Psoas muscle (tissue), 8 donors: Measurements from ENCODE around the gene SERPINB5. TPM values are rescaled to one million over a fixed set of nuclear protein-coding genes. Genes with fewer than 3 reads are reported as not detected.

Experiments used
- ATAC-seq, 4 donors: fragments of 200-7000 bp; cut with Tn5 transposase; one replicate each; pipeline ENCODE4 v1.9.1; 2020; ENCODE audit warnings: moderate library complexity in 3 of 4, mild to moderate bottlenecking in 2 of 4
- DNase-seq, 2 donors: peaks; one replicate each; pipeline ENCODE4 v3.0.0-alpha.2; 2020
- H3K27ac ChIP-seq: fragments of 200-600 bp; one replicate; pipeline ENCODE4 v1.8.0; 2022
- H3K27me3 ChIP-seq, 3 donors: fragments of 200-600 bp in 1 of 3; one replicate each; pipeline versions ENCODE4 v1.6.1 to v1.8.0; 2013 to 2022; ENCODE audit warnings: low read length in 2 of 3, mild to moderate bottlenecking in 2 of 3, moderate library complexity in 1 of 3; ENCODE audit not compliant: insufficient read depth in 3 of 3
- H3K36me3 ChIP-seq, 2 donors: fragments of 200-600 bp in 1 of 2; one replicate each; pipeline versions ENCODE4 v1.6.1 to v1.8.0; 2013 to 2022; ENCODE audit warnings: low read depth in 1 of 2, mild to moderate bottlenecking in 1 of 2, moderate library complexity in 1 of 2; ENCODE audit not compliant: insufficient read depth in 1 of 2
- H3K4me1 ChIP-seq: fragments of 200-600 bp; one replicate; pipeline ENCODE4 v1.8.0; 2022
- H3K4me3 ChIP-seq: fragments of 200-600 bp; one replicate; pipeline ENCODE4 v1.8.0; 2022; ENCODE audit warnings: mild to moderate bottlenecking
- H3K9me3 ChIP-seq: fragments of 200-600 bp; one replicate; pipeline ENCODE4 v1.8.0; 2022
- WGBS, 3 donors: extraction: QIAGEN DNeasy Blood & Tissue Kit; methylation state at CpG; one replicate each; pipeline versions ENCODE4 v1.1.6 to v1.1.7; 2013; 5-methylcytosine and 5-hydroxymethylcytosine counted together
- intact Hi-C, 2 donors: fragments of 100-400 bp; cut with DNase I; formaldehyde crosslinking; loops; one replicate each; pipeline versions ENCODE4 v1.11.0 to v1.14.2; 2022
- polyA plus RNA-seq, 3 donors: library from polyadenylated mRNA; stranded (reverse); fragments of 200-250 nt; gene quantifications; one replicate each; pipeline ENCODE4 v1.2.3, GENCODE V29; 2013
- total RNA-seq, 4 donors: library from RNA; stranded (reverse); fragmentation: NEBNext Ultra II Directional in 2 of 4; extraction: Animal tissue kit (Norgen Biotek cat#: 25700) in 2 of 4; gene quantifications; one replicate each; pipeline versions ENCODE4 v1.2.1 to v1.2.4, GENCODE V29; 2021 to 2023
- TF ChIP-seq, protein P1 (sequence below): fragments of 200-600 bp; IDR thresholded peaks from one replicate; pipeline ENCODE4 v1.8.0; 2022; ENCODE audit warnings: antibody characterized with exemption
- donor health status: healthy with polysubstance abuse.
- donor health status: DM: no; HTN: no; CAD: no; lungs with moderate emphysema.
- donor health status: Bipolar disorder and iron deficiency.
- donor health status: healthy.
- donor health status: DM: yes; HTN: yes; CAD: no.
- donor health status: DM: no; HTN: no; CAD: no.
- donor health status: DM: no; HTN: no; CAD: no.
- donor health status: DM: yes; HTN: yes; CAD: no.

Gene SERPINB5
- total and polyA plus RNA-seq, 7 donors, result 0.03 TPM; not detected in 5

DNA sequence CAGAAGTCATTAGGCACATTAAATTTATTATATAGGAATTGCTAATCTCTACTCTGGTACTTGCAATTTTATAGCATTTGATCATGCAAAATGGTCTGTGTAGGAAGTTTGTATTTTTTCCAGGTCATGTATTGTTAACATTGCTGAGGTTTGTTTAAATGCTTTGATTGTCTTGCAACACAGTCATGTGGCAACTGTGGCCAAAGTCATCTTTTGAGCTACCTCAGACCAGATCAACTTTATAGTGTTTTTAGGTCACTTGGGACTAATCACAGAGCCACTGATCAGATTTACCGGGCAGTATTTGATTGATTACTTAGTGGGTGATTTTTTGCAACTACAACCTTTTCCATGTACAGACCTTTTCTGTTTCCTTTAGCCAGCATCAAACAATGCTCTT, 3.7 kb downstream of the SERPINB5 start:
- intact Hi-C loops, result no loop called here
- 79 to 92% (median 89%) methylated on average over 1 of the region's 1 CpG for WGBS, 3 donors
- H3K4me1 ChIP-seq, result no peaks in the 10 kb centered on the region
- no peak overlapping the region for H3K4me3 ChIP-seq
- no peaks in the 10 kb centered on the region for H3K36me3 ChIP-seq
- no peaks in the 10 kb centered on the region for H3K9me3 ChIP-seq
- no peak overlapping the region for H3K27ac ChIP-seq
- H3K27me3 ChIP-seq, result no peaks in the 10 kb centered on the region
- DNase-seq, result no peak
- ATAC-seq, result no peak
- TF ChIP-seq, protein P1, sequence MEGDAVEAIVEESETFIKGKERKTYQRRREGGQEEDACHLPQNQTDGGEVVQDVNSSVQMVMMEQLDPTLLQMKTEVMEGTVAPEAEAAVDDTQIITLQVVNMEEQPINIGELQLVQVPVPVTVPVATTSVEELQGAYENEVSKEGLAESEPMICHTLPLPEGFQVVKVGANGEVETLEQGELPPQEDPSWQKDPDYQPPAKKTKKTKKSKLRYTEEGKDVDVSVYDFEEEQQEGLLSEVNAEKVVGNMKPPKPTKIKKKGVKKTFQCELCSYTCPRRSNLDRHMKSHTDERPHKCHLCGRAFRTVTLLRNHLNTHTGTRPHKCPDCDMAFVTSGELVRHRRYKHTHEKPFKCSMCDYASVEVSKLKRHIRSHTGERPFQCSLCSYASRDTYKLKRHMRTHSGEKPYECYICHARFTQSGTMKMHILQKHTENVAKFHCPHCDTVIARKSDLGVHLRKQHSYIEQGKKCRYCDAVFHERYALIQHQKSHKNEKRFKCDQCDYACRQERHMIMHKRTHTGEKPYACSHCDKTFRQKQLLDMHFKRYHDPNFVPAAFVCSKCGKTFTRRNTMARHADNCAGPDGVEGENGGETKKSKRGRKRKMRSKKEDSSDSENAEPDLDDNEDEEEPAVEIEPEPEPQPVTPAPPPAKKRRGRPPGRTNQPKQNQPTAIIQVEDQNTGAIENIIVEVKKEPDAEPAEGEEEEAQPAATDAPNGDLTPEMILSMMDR, result no peak

DNA sequence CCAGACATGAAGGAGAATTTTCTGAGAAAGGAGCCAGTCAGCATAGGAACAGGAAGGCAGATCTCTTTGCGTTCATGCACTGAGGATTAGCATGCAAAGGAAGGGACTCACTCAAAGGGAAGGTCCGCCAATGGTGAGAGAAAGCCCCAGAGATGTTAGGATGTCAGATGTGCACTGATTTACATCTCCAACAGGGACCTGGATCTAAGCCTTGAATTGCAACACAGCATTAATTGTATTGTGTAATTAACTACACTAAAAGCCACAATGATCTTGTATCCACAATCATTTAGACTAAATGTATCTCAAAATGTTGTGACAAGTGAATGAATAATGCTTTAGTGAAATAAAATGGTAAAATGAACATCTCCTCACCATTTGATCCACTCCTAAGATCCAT, 4.2 kb downstream of the SERPINB5 start:
- Histone ChIP-seq H3K9me3 (no peaks in the 10 kb centered on the region), H3K27me3 (no peaks in the 10 kb centered on the region), H3K36me3 (no peaks in the 10 kb centered on the region), H3K27ac (no peak overlapping the region), H3K4me3 (no peak overlapping the region), H3K4me1 (no peaks in the 10 kb centered on the region)
- DNase-seq (no peak), ATAC-seq (no peak)
- TF ChIP-seq, protein P1, result no peak
- 47 to 53% (median 53%) methylated on average over 2 of the region's 2 CpGs for WGBS, 3 donors
- intact Hi-C loops, result no loop called here

DNA sequence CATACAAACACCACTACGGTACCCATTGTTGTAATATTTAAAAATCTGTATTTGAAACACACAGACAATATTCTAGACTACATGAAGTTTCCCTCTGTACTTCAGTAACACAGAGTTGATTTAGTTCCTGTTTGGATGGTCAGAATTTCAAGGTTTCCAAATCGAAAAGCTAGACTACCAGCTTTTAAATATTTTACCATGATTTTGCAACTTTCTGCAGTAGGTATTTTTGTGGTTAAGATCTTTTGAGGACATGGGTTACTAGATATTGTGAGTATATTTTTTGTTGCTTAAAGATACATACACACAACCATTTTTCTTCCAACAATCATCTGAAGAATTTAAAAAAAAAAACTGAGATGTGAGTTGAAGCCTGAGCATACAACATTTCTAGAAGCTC, 10.9 kb downstream of the SERPINB5 start:
- ATAC-seq (no peak), DNase-seq (no peak)
- TF ChIP-seq, protein P1, result no peak
- Histone ChIP-seq H3K27me3 (no peaks in the 10 kb centered on the region), H3K9me3 (no peaks in the 10 kb centered on the region), H3K36me3 (no peaks in the 10 kb centered on the region), H3K27ac (no peak overlapping the region), H3K4me1 (no peaks in the 10 kb centered on the region), H3K4me3 (no peak overlapping the region)
- WGBS, 3 donors, result 77 to 87% (median 78%) methylated on average over 2 of the region's 2 CpGs
- intact Hi-C loops, result no loop called here

DNA sequence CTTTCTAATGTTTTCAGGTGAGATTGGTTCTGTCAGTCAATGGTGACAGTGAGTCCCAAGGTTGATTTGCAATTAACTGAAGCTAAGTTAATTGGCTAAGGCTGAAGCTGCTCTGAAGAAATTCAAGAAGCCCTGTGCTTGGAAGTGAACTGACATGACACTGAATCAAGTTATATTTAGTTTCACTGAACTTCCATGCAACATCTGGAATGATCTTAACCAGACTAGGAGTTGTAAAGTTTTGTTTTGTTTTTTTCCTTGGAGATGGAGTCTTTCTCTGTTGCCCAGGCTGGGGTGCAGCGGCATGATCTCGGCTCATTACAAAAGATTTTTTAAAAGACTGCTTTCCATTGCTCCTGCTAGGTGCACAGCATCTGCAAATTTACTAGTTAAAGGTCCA, 11.4 kb downstream of the SERPINB5 start:
- ATAC-seq (no peak), DNase-seq (no peak)
- TF ChIP-seq, protein P1, result no peak
- no peaks in the 10 kb centered on the region for H3K27me3 ChIP-seq
- intact Hi-C loops, result no loop called here
- no peak overlapping the region for H3K27ac ChIP-seq
- H3K4me1 ChIP-seq, result no peaks in the 10 kb centered on the region
- no peaks in the 10 kb centered on the region for H3K9me3 ChIP-seq
- 34 to 78% (median 75%) methylated on average over 2 of the region's 2 CpGs for WGBS, 3 donors
- H3K4me3 ChIP-seq, result no peak overlapping the region
- no peaks in the 10 kb centered on the region for H3K36me3 ChIP-seq

DNA sequence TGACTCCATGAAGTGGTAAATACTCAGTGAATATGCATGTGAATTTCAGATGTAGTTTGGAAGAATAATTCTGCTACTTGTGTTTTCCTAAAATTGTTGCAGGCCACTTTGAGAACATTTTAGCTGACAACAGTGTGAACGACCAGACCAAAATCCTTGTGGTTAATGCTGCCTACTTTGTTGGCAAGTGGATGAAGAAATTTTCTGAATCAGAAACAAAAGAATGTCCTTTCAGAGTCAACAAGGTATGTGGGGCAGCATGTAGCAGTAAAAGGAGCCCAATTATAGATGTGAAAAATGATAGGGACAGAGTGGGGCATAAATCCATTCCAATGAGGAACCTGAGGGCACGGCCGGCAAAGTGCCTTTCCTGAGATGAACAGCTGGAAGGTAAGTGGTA, 16.1 kb downstream of the SERPINB5 start:
- DNase-seq (no peak), ATAC-seq (no peak)
- Histone ChIP-seq H3K36me3 (no peaks in the 10 kb centered on the region), H3K27ac (no peak overlapping the region), H3K9me3 (no peaks in the 10 kb centered on the region), H3K27me3 (no peaks in the 10 kb centered on the region), H3K4me3 (no peak overlapping the region), H3K4me1 (no peaks in the 10 kb centered on the region)
- TF ChIP-seq, protein P1, result no peak
- 44 to 61% (median 58%) methylated on average over 3 of the region's 3 CpGs for WGBS, 3 donors
- intact Hi-C loops, result no loop called here
